Stomach (tissue), 4 donors: ENCODE measurements around the gene XYLT1.

ENCODE experiments used
- CTCF ChIP-seq, 7 experiments: fragments of 450-650 bp in 4 of 7; fragments of 200-600 bp in 3 of 7; sonication (generic) in 3 of 7; IDR thresholded peaks; one replicate each; pipeline ENCODE4 v1.5.1; 2016 to 2019; ENCODE audit warnings: antibody characterized with exemption in 7 of 7, control low read depth in 2 of 7, mild to moderate bottlenecking in 1 of 7
- POLR2A ChIP-seq, 4 donors: fragments of 450-650 bp; IDR thresholded peaks; one replicate each; pipeline ENCODE4 v1.6.1; 2016; ENCODE audit warnings: antibody characterized with exemption in 4 of 4, control low read depth in 2 of 4, mild to moderate bottlenecking in 1 of 4, moderate library complexity in 1 of 4

GRCh38 chr16:17343728-17344127 lies 127.0 kb downstream of the XYLT1 start:
- TF ChIP-seq CTCF (IDR thresholded peaks at IDR 0.05): no peak
- no peak for TF ChIP-seq POLR2A (IDR thresholded peaks at IDR 0.05)
